GM19467 (cell line): ENCODE measurements around the gene S100A7A.
"Not testable (repeated sequence)": the region's sequence is repeated elsewhere in the genome, so short reads cannot be mapped to it uniquely, and the experiment has no call there.

Experiments
- ATAC-seq: cut with Tn5 transposase; IDR thresholded peaks from one replicate; pipeline ENCODE4 v1.9.1; 2021; ENCODE audit warnings: mild to moderate bottlenecking, moderate library complexity; ENCODE audit not compliant: unreplicated experiment

The S100A7A gene

GRCh38 chr1:153456396-153456795 lies 40.1 kb downstream of the S100A7A start:
- no peak for ATAC-seq

- ATAC-seq: no peak
These were observed 43.3 kb downstream of the S100A7A start for GRCh38 chr1:153459655-153460054.

GRCh38 chr1:153460551-153460950 lies 44.2 kb downstream of the S100A7A start, which contains the start of gene S100A7:
TSS of gene S100A7 (minus strand) at chr1:153460651. CDS start at chr1:153459013, 1,638 bp downstream.
- ATAC-seq: no peak

- ATAC-seq: not testable (repeated sequence)
These were observed 46.4 kb downstream of the S100A7A start for GRCh38 chr1:153462741-153463140.

- ATAC-seq: no peak
These were observed 49.7 kb downstream of the S100A7A start for GRCh38 chr1:153465811-153466636.

GRCh38 chr1:153466908-153467307 lies 50.6 kb downstream of the S100A7A start:
- no peak for ATAC-seq

- ATAC-seq: no peak
These were observed 54.4 kb downstream of the S100A7A start for GRCh38 chr1:153470707-153471106.
